G401 (cell line): ENCODE data around the gene PDE4B. TPM values are rescaled to one million over a fixed set of nuclear protein-coding genes. Genes with fewer than 3 reads are reported as not detected.
A peak's percentile ranks its signal among the peaks of the same experiment; 100 is the strongest.

Experiments
- DNase-seq: peaks from one replicate; pipeline ENCODE4 v3.0.0-alpha.2; 2015; ENCODE audit warnings: low spot score
- in situ Hi-C: cut with HindIII; loops from 2 replicates; pipeline ENCODE4 v1.10.0; 2016; ENCODE audit warnings: low sequenced_read_pairs, mixed read lengths
- total RNA-seq: library from RNA; depleted of rRNA; stranded (reverse); fragments of >200 nt; shearing (Covaris generic); gene quantifications from 2 replicates; pipeline ENCODE4 v1.2.3, GENCODE V29; 2014

Gene PDE4B
- total RNA-seq, 1 experiment from 2014 or later: not detected

GRCh38 chr1:66143651-66144050 lies 351.0 kb downstream of the PDE4B start:
- in situ Hi-C loops: no loop called here
- DNase-seq: no peak

GRCh38 chr1:66147226-66147835 lies 354.6 kb downstream of the PDE4B start:
- no peak for DNase-seq
- in situ Hi-C loops: no loop called here

GRCh38 chr1:66152034-66152433 lies 359.3 kb downstream of the PDE4B start:
- in situ Hi-C loops: no loop called here
- no peak for DNase-seq

- DNase-seq: no peak
- in situ Hi-C loops: no loop called here
These were observed 361.7 kb downstream of the PDE4B start for GRCh38 chr1:66154394-66154793.

GRCh38 chr1:66156144-66156543 lies 363.4 kb downstream of the PDE4B start:
- DNase-seq: no peak
- in situ Hi-C loops: no loop called here

- in situ Hi-C loops: no loop called here
- DNase-seq: no peak
These were observed 367.1 kb downstream of the PDE4B start for GRCh38 chr1:66159800-66160199.

GRCh38 chr1:66160719-66161118 lies 368.0 kb downstream of the PDE4B start:
- in situ Hi-C loops: no loop called here

GRCh38 chr1:66166753-66167152 lies 374.1 kb downstream of the PDE4B start:
- DNase-seq: no peak
- in situ Hi-C loops: no loop called here

More at GRCh38 chr1:66160719-66161118, 368.0 kb downstream of the PDE4B start:
- DNase-seq: no peak

GRCh38 chr1:66167267-66167666 lies 374.6 kb downstream of the PDE4B start:
- in situ Hi-C loops: no loop called here
- no peak for DNase-seq

GRCh38 chr1:66168467-66168887 lies 375.8 kb downstream of the PDE4B start:
- DNase-seq: no peak
- in situ Hi-C loops: no loop called here

- DNase-seq: peak; percentile 24
- in situ Hi-C loops: no loop called here
These were observed 376.4 kb downstream of the PDE4B start for GRCh38 chr1:66168948-66169671.

- DNase-seq: no peak
- in situ Hi-C loops: no loop called here
These were observed 379.6 kb downstream of the PDE4B start for GRCh38 chr1:66172272-66172671.

- in situ Hi-C loops: no loop called here
- no peak for DNase-seq
These were observed 382.4 kb downstream of the PDE4B start for GRCh38 chr1:66175098-66175497.

- in situ Hi-C loops: no loop called here
- DNase-seq: no peak
These were observed 382.9 kb downstream of the PDE4B start for GRCh38 chr1:66175581-66175980.

GRCh38 chr1:66176012-66176715 lies 383.5 kb downstream of the PDE4B start:
- peak; percentile 14 for DNase-seq
- in situ Hi-C loops: no loop called here

GRCh38 chr1:66176832-66177231 lies 384.1 kb downstream of the PDE4B start:
- in situ Hi-C loops: no loop called here

GRCh38 chr1:66177510-66177909 lies 384.8 kb downstream of the PDE4B start:
- DNase-seq: no peak

More at GRCh38 chr1:66176832-66177231, 384.1 kb downstream of the PDE4B start:
- no peak for DNase-seq

GRCh38 chr1:66182026-66182425 lies 389.3 kb downstream of the PDE4B start:
- in situ Hi-C loops: no loop called here
- no peak for DNase-seq

More at GRCh38 chr1:66177510-66177909, 384.8 kb downstream of the PDE4B start:
- in situ Hi-C loops: no loop called here

GRCh38 chr1:66182551-66183178 lies 390.0 kb downstream of the PDE4B start:
- DNase-seq: no peak
- in situ Hi-C loops: no loop called here

- no peak for DNase-seq
- in situ Hi-C loops: no loop called here
These were observed 390.7 kb downstream of the PDE4B start for GRCh38 chr1:66183400-66183799.
